ENCODE results near the gene MBD1. TPM values are rescaled to one million over a fixed set of nuclear protein-coding genes. Genes with fewer than 3 reads are reported as not detected.

Gene MBD1
- total RNA-seq, 1 donor from 2014 or later = 74.4 TPM

DNA sequence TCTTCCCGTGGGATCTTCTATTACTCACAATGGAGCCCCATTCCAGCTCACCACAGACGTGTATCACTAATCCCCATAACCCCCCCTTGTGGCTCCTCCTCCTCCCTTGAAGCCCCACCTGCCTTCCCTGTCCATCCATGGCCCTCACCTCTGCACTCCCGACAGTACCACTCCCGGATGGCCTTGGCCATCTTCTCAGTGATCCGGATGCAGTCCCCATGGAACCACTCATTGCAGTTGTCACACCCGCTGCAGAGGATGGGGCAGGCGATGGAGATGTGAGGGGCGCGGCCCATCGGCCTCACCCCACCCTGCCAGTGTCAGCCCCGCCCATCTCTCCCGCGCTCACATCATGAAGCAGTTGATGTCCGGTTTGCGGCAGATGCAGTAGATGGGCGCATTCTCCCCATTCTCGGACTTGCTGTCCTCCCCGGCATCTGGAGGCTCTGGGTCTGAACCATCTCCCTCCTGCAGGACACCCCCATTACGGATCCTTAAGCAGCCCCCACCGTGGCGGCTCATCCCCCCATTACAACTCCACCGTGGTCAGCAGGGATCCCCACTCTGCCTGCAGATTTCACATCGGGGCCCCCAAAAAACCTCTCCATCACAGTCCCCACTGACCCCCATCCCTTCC is 5.2 kb upstream of the MBD1 start:
- Histone ChIP-seq H3K79me2 (ENCODE audit: insufficient read depth, low read length) (peaks cover 25% of the 10 kb centered on the region), H3K9ac (ENCODE audit: low read length) (peak overlapping the region; percentile 89), H4K20me1 (ENCODE audit: insufficient read depth, low read length) (no peaks in the 10 kb centered on the region), H3K4me3 (ENCODE audit: insufficient read depth, low read depth, low read length) (peak overlapping the region; percentile 93), H3K36me3 (ENCODE audit: insufficient read depth, low read length) (peaks cover 4% of the 10 kb centered on the region), H3K9me3 (ENCODE audit: insufficient read depth, low read depth, low read length) (no peaks in the 10 kb centered on the region), H2AFZ (ENCODE audit: low read depth, low read length) (peak overlapping the region; percentile 100), H3K4me1 (ENCODE audit: insufficient read depth, low read length) (peaks cover 20% of the 10 kb centered on the region), H3K27me3 (ENCODE audit: insufficient read depth, low read length) (no peaks in the 10 kb centered on the region), H3K27ac (ENCODE audit: low read depth, low read length) (no peak overlapping the region), H3K4me2 (ENCODE audit: low read length) (peak overlapping the region; percentile 99)
- Mint-ChIP-seq H3K9me3 (ENCODE audit: unreplicated experiment) (no peaks in the 10 kb centered on the region), H3K4me3 (ENCODE audit: unreplicated experiment) (peak overlapping the region; percentile 99), H3K27me3 (ENCODE audit: low read depth, unreplicated experiment) (no peaks in the 10 kb centered on the region), H3K27ac (ENCODE audit: unreplicated experiment) (peak overlapping the region; percentile 81), H3K36me3 (ENCODE audit: low read depth, unreplicated experiment) (peaks cover 17% of the 10 kb centered on the region), H3K4me1 (ENCODE audit: low read depth, unreplicated experiment) (peaks cover 5% of the 10 kb centered on the region)
- no peak for FAIRE-seq
- TF ChIP-seq EZH2 (IDR thresholded peaks at IDR 0.05; ENCODE audit: insufficient read depth, low read length) = no peak
- TF ChIP-seq, protein P1, sequence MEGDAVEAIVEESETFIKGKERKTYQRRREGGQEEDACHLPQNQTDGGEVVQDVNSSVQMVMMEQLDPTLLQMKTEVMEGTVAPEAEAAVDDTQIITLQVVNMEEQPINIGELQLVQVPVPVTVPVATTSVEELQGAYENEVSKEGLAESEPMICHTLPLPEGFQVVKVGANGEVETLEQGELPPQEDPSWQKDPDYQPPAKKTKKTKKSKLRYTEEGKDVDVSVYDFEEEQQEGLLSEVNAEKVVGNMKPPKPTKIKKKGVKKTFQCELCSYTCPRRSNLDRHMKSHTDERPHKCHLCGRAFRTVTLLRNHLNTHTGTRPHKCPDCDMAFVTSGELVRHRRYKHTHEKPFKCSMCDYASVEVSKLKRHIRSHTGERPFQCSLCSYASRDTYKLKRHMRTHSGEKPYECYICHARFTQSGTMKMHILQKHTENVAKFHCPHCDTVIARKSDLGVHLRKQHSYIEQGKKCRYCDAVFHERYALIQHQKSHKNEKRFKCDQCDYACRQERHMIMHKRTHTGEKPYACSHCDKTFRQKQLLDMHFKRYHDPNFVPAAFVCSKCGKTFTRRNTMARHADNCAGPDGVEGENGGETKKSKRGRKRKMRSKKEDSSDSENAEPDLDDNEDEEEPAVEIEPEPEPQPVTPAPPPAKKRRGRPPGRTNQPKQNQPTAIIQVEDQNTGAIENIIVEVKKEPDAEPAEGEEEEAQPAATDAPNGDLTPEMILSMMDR (IDR thresholded peaks at IDR 0.05; ENCODE audit: insufficient read depth, low read depth, low read length) = no peak
- peak; percentile 32 for DNase-seq (ENCODE audit: low read depth)

DNA sequence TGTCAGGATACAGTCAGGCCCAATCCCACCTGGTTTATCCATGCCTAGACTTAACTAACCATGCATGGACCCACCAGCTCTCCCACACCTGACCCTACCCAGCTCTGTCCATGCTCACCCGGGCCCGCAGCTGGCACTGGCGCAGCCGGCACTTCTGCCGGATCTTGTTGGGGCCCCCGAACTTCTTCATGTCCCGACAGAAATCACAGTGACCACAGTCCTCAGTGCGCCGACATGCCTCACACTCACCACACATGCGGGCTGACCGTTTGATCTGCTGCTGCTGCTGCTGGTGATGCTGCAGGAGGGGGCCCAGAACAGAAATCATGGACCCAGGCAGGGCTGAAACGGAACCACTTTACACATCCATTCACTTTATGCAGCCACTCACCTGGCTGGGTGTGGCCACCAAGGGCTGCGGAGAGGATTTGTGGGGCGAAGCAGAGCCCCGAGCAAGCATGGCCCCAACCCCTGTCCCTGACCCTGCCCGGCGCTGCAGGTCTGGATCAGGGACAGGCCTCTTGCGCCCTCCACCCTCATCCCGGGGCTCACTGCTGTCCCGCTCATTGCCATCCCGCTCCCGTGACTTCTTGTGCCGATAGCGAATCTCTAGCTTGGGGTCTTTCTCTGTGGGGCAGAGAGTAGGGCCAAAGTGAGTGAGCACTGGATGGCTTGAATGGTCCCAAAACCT is 4.5 kb upstream of the MBD1 start:
- Mint-ChIP-seq H3K4me3 (ENCODE audit: unreplicated experiment) (peak overlapping the region; percentile 99), H3K4me1 (ENCODE audit: low read depth, unreplicated experiment) (peaks cover 5% of the 10 kb centered on the region), H3K36me3 (ENCODE audit: low read depth, unreplicated experiment) (peaks cover 20% of the 10 kb centered on the region), H3K27ac (ENCODE audit: unreplicated experiment) (no peak overlapping the region), H3K9me3 (ENCODE audit: unreplicated experiment) (no peaks in the 10 kb centered on the region), H3K27me3 (ENCODE audit: low read depth, unreplicated experiment) (no peaks in the 10 kb centered on the region)
- Histone ChIP-seq H3K4me1 (ENCODE audit: insufficient read depth, low read length) (peaks cover 20% of the 10 kb centered on the region), H4K20me1 (ENCODE audit: insufficient read depth, low read length) (no peaks in the 10 kb centered on the region), H3K79me2 (ENCODE audit: insufficient read depth, low read length) (peaks cover 29% of the 10 kb centered on the region), H3K4me3 (ENCODE audit: insufficient read depth, low read depth, low read length) (no peak overlapping the region), H3K9me3 (ENCODE audit: insufficient read depth, low read depth, low read length) (no peaks in the 10 kb centered on the region), H3K4me2 (ENCODE audit: low read length) (peak overlapping the region; percentile 99), H2AFZ (ENCODE audit: low read depth, low read length) (no peak overlapping the region), H3K36me3 (ENCODE audit: insufficient read depth, low read length) (peaks cover 4% of the 10 kb centered on the region), H3K9ac (ENCODE audit: low read length) (no peak overlapping the region), H3K27ac (ENCODE audit: low read depth, low read length) (no peak overlapping the region), H3K27me3 (ENCODE audit: insufficient read depth, low read length) (no peaks in the 10 kb centered on the region)
- no peak for DNase-seq (ENCODE audit: low read depth)
- no peak for FAIRE-seq
- TF ChIP-seq, protein P1 (IDR thresholded peaks at IDR 0.05; ENCODE audit: insufficient read depth, low read depth, low read length) = no peak
- TF ChIP-seq EZH2 (IDR thresholded peaks at IDR 0.05; ENCODE audit: insufficient read depth, low read length) = no peak

DNA sequence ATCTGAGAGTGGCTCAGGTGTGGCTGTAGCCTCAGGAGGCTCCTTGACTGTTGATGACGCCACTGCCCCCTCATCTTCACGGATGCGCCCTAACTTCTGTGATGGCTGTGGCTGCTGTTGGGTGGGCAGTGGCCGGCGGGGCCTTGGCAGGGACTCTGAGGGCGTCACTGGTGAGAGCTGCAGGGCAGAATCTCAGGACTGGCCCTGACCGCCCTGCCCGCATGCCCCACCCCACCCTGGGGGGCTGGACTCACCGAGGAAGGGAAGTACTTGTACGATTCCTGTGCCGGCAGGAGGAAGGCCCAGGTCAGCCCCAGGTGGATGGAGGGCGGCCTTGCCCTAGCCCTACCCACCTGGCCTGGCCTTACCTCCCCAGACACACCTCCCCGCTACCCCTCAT is 3.7 kb upstream of the MBD1 start:
- Mint-ChIP-seq H3K9me3 (ENCODE audit: unreplicated experiment) (no peaks in the 10 kb centered on the region), H3K27ac (ENCODE audit: unreplicated experiment) (no peak overlapping the region), H3K27me3 (ENCODE audit: low read depth, unreplicated experiment) (no peaks in the 10 kb centered on the region), H3K4me3 (ENCODE audit: unreplicated experiment) (no peak overlapping the region), H3K4me1 (ENCODE audit: low read depth, unreplicated experiment) (peaks cover 9% of the 10 kb centered on the region), H3K36me3 (ENCODE audit: low read depth, unreplicated experiment) (peaks cover 20% of the 10 kb centered on the region)
- Histone ChIP-seq H2AFZ (ENCODE audit: low read depth, low read length) (no peak overlapping the region), H3K4me3 (ENCODE audit: insufficient read depth, low read depth, low read length) (no peak overlapping the region), H3K27me3 (ENCODE audit: insufficient read depth, low read length) (no peaks in the 10 kb centered on the region), H3K4me1 (ENCODE audit: insufficient read depth, low read length) (peaks cover 27% of the 10 kb centered on the region), H3K4me2 (ENCODE audit: low read length) (no peak overlapping the region), H3K9ac (ENCODE audit: low read length) (no peak overlapping the region), H3K36me3 (ENCODE audit: insufficient read depth, low read length) (peaks cover 4% of the 10 kb centered on the region), H3K27ac (ENCODE audit: low read depth, low read length) (no peak overlapping the region), H4K20me1 (ENCODE audit: insufficient read depth, low read length) (peaks cover 6% of the 10 kb centered on the region), H3K9me3 (ENCODE audit: insufficient read depth, low read depth, low read length) (no peaks in the 10 kb centered on the region), H3K79me2 (ENCODE audit: insufficient read depth, low read length) (peaks cover 37% of the 10 kb centered on the region)
- DNase-seq (ENCODE audit: low read depth) (no peak), FAIRE-seq (no peak)
- TF ChIP-seq, protein P1 (IDR thresholded peaks at IDR 0.05; ENCODE audit: insufficient read depth, low read depth, low read length) = no peak
- no peak for TF ChIP-seq EZH2 (IDR thresholded peaks at IDR 0.05; ENCODE audit: insufficient read depth, low read length)
